Upper lobe of left lung (tissue), 6 donors: ENCODE results near the gene ADARB1. TPM values are rescaled to one million over a fixed set of nuclear protein-coding genes. Genes with fewer than 3 reads are reported as not detected.

ENCODE experiments used
- ATAC-seq, 2 donors: fragments of 200-7000 bp; cut with Tn5 transposase; one replicate each; pipeline ENCODE4 v1.9.1; 2022; ENCODE audit warnings: mild to moderate bottlenecking in 2 of 2, moderate library complexity in 2 of 2; ENCODE audit not compliant: low FRiP score in 2 of 2
- DNase-seq, 2 donors: peaks; one replicate each; pipeline ENCODE4 v3.0.0-alpha.2; 2019 to 2020
- H3K27ac ChIP-seq, 4 donors: fragments of 200-600 bp; sonication (generic); one replicate each; pipeline ENCODE4 v1.5.1; 2016 to 2019
- H3K27me3 ChIP-seq, 4 donors: fragments of 200-600 bp; sonication (generic); one replicate each; pipeline ENCODE4 v1.5.1; 2017 to 2019
- H3K36me3 ChIP-seq, 4 donors: fragments of 200-600 bp; sonication (generic); one replicate each; pipeline ENCODE4 v1.5.1; 2016 to 2019
- H3K4me1 ChIP-seq, 4 donors: fragments of 200-600 bp; sonication (generic); one replicate each; pipeline ENCODE4 v1.5.1; 2018 to 2019
- H3K4me3 ChIP-seq, 4 donors: fragments of 200-600 bp; sonication (generic); one replicate each; pipeline ENCODE4 v1.5.1; 2017 to 2019; ENCODE audit warnings: mild to moderate bottlenecking in 2 of 4, moderate library complexity in 1 of 4
- H3K9me3 ChIP-seq, 4 donors: fragments of 200-600 bp; sonication (generic); one replicate each; pipeline ENCODE4 v1.5.1; 2018 to 2019
- EP300 ChIP-seq, 4 donors: sonication (generic); formaldehyde crosslinking; IDR thresholded peaks; one replicate each; pipeline ENCODE4 v1.5.1; 2017; ENCODE audit warnings: antibody characterized with exemption in 4 of 4, control low read depth in 2 of 4
- POLR2A ChIP-seq, 4 donors: fragments of 450-650 bp; IDR thresholded peaks; one replicate each; pipeline ENCODE4 v1.5.1; 2016 to 2017; ENCODE audit warnings: antibody characterized with exemption in 4 of 4, mild to moderate bottlenecking in 2 of 4
- POLR2AphosphoS5 ChIP-seq, 2 donors: sonication (generic); formaldehyde crosslinking; IDR thresholded peaks; one replicate each; pipeline ENCODE4 v1.5.1; 2017; ENCODE audit warnings: antibody characterized with exemption in 2 of 2
- WGBS, 2 donors: methylation state at CpG; one replicate each; pipeline ENCODE4 v1.1.5; 2017 to 2018; 5-methylcytosine and 5-hydroxymethylcytosine counted together
- total RNA-seq, 6 donors: library from RNA; depleted of rRNA in 4 of 6; stranded (reverse); fragments of >200 nt in 4 of 6; gene quantifications; one replicate each; pipeline versions ENCODE4 v1.1.0 to v1.2.1, GENCODE V29; 2016 to 2021
- TF ChIP-seq, protein P1 (sequence below), 6 experiments: fragments of 450-650 bp in 4 of 6; fragments of 200-600 bp in 2 of 6; sonication (generic) in 2 of 6; IDR thresholded peaks; one replicate each; pipeline ENCODE4 v1.5.1; 2016 to 2019; ENCODE audit warnings: antibody characterized with exemption in 6 of 6
- donor health status: DM: no; HTN: no; CAD: no; lungs with moderate emphysema.
- donor health status: DM: no; HTN: yes; CAD: no; lungs with severe emphysema.

ADARB1 gene
- total RNA-seq, 6 donors from 2014 or later: 26.5 to 94.3 (median 42.4) TPM

- Histone ChIP-seq H3K27me3 (peaks cover 0 to 3% (median 0%) of the 10 kb centered on the region in 4 donors), H3K27ac (no peak overlapping the region), H3K4me3 (no peak overlapping the region), H3K9me3 (no peaks in the 10 kb centered on the region), H3K36me3 (no peaks in the 10 kb centered on the region), H3K4me1 (peaks cover 0 to 17% (median 2%) of the 10 kb centered on the region in 4 donors)
- ATAC-seq (no peak), DNase-seq (no peak)
- TF ChIP-seq, protein P1, sequence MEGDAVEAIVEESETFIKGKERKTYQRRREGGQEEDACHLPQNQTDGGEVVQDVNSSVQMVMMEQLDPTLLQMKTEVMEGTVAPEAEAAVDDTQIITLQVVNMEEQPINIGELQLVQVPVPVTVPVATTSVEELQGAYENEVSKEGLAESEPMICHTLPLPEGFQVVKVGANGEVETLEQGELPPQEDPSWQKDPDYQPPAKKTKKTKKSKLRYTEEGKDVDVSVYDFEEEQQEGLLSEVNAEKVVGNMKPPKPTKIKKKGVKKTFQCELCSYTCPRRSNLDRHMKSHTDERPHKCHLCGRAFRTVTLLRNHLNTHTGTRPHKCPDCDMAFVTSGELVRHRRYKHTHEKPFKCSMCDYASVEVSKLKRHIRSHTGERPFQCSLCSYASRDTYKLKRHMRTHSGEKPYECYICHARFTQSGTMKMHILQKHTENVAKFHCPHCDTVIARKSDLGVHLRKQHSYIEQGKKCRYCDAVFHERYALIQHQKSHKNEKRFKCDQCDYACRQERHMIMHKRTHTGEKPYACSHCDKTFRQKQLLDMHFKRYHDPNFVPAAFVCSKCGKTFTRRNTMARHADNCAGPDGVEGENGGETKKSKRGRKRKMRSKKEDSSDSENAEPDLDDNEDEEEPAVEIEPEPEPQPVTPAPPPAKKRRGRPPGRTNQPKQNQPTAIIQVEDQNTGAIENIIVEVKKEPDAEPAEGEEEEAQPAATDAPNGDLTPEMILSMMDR (IDR thresholded peaks at IDR 0.05): no peak
- no peak for TF ChIP-seq POLR2AphosphoS5 (IDR thresholded peaks at IDR 0.05)
- no peak for TF ChIP-seq POLR2A (IDR thresholded peaks at IDR 0.05)
- TF ChIP-seq EP300 (IDR thresholded peaks at IDR 0.05): no peak
- 39 to 69% methylated on average over 8 of the region's 8 CpGs for WGBS, 2 donors
Observed at GRCh38 chr21:45253180-45253579, 178.8 kb downstream of the ADARB1 start.

DNA sequence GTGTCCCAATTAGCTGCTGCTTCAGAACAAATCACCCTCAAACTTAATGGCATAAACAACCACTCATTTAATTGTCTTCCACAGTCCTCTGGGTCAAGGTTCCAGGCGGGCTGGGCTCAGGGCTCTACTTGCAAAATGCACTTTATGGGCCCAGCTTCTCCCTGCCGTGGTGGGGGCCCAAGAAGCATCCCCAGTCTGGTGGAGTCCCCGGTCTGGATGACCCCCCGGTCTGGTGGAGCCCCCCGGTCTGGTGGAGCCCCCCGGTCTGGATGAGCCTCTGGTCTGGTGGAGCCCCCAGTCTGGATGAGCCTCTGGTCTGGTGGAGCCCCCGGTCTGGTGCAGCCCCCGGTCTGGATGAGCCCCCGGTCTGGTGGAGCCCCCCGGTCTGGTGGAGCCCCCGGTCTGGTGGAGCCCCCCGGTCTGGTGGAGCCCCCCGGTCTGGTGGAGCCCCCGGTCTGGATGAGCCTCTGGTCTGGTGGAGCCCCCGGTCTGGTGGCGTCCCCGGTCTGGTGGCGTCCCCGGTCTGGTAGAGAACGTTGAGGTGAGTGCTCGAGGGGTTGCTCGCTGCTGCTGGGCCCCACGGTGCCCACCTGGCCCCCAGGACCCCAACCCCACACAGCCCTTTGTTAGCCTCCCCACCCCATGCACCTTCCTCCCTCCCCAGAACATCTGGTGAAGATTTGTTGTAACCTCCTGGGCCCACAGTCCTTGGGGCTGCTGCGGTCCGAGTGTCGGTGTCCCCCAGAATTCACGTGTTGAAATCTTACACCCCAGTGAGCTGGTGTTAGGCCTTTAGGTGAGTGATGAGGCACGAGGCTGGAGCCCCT, 179.5 kb downstream of the ADARB1 start:
- no peak overlapping the region for H3K4me3 ChIP-seq
- 80 to 88% methylated on average over 12 of the region's 28 CpGs for WGBS, 2 donors
- ATAC-seq (no peak), DNase-seq (peak in 1 of 2 donors; percentile 70)
- no peak overlapping the region for H3K27ac ChIP-seq
- no peaks in the 10 kb centered on the region for H3K36me3 ChIP-seq
- TF ChIP-seq EP300 (IDR thresholded peaks at IDR 0.05): no peak
- TF ChIP-seq POLR2A (IDR thresholded peaks at IDR 0.05): no peak
- TF ChIP-seq, protein P1 (IDR thresholded peaks at IDR 0.05): no peak
- peaks cover 0 to 3% (median 0%) of the 10 kb centered on the region in 4 donors for H3K27me3 ChIP-seq
- H3K4me1 ChIP-seq: peaks cover 0 to 17% (median 2%) of the 10 kb centered on the region in 4 donors
- no peaks in the 10 kb centered on the region for H3K9me3 ChIP-seq

DNA sequence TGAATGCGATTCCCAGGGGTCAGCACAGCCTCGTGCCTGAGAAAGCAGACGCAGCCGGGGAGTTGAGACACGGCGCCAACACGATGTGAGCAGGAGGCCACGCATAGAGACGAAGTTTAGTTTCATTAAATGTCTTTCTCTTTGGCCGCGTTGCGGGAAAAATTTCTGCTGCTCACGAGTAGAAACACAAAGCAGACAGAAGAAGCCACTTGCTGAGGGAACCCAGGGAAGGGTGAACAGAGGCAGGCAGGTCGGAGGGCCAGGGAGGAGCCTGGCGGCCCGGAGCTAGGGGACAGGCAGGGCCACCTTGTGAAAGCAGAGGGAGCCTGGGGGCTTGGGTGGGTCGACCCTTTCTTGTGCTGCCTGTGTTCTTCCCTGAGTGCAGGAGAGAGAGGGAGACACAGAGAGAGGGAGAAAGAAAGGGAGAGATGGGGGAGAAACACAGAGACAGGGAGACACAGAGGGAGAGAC, 180.1 kb downstream of the ADARB1 start:
- Histone ChIP-seq H3K4me1 (peaks cover 0 to 17% (median 2%) of the 10 kb centered on the region in 4 donors), H3K27ac (no peak overlapping the region), H3K27me3 (peaks cover 0 to 3% (median 0%) of the 10 kb centered on the region in 4 donors), H3K4me3 (no peak overlapping the region), H3K36me3 (no peaks in the 10 kb centered on the region), H3K9me3 (no peaks in the 10 kb centered on the region)
- no peak for DNase-seq
- 82% methylated on average over 16 to 17 of the region's 17 CpGs for WGBS, 2 donors
- TF ChIP-seq POLR2AphosphoS5 (IDR thresholded peaks at IDR 0.05): no peak
- TF ChIP-seq, protein P1 (IDR thresholded peaks at IDR 0.05): no peak
- TF ChIP-seq EP300 (IDR thresholded peaks at IDR 0.05): no peak
- TF ChIP-seq POLR2A (IDR thresholded peaks at IDR 0.05): no peak
- ATAC-seq: no peak

GRCh38 chr21:45255381-45256020, 181.1 kb downstream of the ADARB1 start:
- Histone ChIP-seq H3K27ac (no peak overlapping the region), H3K4me3 (no peak overlapping the region), H3K36me3 (no peaks in the 10 kb centered on the region), H3K4me1 (peaks cover 0 to 17% (median 2%) of the 10 kb centered on the region in 4 donors), H3K9me3 (no peaks in the 10 kb centered on the region), H3K27me3 (peaks cover 0 to 3% (median 0%) of the 10 kb centered on the region in 4 donors)
- WGBS, 2 donors: 56 to 60% methylated on average over 1 to 17 of the region's 22 CpGs
- TF ChIP-seq POLR2A (IDR thresholded peaks at IDR 0.05) (no peak), EP300 (IDR thresholded peaks at IDR 0.05) (no peak), POLR2AphosphoS5 (IDR thresholded peaks at IDR 0.05) (no peak)
- TF ChIP-seq, protein P1 (IDR thresholded peaks at IDR 0.05): no peak
- DNase-seq: peak in 1 of 2 donors; percentile 71
- no peak for ATAC-seq
